HG03045 (cell line): ENCODE measurements around the gene ASB9.
"Not testable (repeated sequence)": the region's sequence is repeated elsewhere in the genome, so short reads cannot be mapped to it uniquely, and the experiment has no call there.

Experiments
- ATAC-seq: cut with Tn5 transposase; IDR thresholded peaks from one replicate; pipeline ENCODE4 v1.9.1; 2021; ENCODE audit warnings: mild to moderate bottlenecking, moderate library complexity; ENCODE audit not compliant: unreplicated experiment

Gene ASB9, protein sequence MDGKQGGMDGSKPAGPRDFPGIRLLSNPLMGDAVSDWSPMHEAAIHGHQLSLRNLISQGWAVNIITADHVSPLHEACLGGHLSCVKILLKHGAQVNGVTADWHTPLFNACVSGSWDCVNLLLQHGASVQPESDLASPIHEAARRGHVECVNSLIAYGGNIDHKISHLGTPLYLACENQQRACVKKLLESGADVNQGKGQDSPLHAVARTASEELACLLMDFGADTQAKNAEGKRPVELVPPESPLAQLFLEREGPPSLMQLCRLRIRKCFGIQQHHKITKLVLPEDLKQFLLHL

DNA sequence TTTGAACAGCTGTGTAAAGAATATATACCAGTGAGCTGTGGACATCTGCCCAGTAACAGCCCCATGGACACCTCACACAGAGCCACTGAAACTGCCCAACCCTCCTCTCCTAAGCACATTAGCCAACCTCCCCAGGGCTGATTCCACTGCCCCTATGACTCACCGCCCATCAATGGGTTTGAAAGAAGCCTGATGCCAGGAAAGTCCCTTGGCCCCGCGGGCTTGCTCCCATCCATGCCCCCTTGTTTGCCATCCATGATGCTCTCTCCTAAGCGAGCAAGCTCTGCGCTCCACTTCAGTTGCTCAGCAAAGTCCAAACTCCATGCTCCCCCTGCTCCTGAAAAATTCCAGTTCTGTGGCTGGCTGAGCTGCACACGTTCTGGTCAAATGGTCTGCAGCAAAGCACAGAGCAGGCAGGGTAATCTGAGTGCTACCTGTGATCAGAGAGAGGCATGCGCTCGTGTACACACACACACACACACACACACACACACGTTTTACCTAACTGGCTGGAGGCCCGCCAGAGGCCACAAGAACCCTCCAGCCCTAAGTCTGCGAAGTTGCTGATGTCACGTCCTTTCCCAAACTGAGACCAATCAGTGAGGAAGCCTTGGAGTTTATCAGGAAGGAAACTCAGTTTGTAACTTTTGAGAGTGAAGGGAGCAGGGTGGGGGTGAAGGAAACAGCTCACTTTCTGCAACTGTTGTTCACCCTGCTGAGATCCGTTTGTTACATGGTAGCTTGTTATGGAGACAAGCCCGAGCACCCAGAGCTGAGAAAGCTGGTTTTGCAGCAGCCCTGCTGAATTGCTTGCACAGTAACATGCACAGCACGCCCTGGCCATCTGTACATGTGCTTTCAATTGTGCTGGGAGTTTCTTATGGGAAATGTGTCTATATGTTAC is at the start of gene ASB9:
ASB9 (minus strand) TSS at position 466 of the 904 bp plus-strand sequence; CDS start at position 257, 209 bp downstream.
- no peak for ATAC-seq

DNA sequence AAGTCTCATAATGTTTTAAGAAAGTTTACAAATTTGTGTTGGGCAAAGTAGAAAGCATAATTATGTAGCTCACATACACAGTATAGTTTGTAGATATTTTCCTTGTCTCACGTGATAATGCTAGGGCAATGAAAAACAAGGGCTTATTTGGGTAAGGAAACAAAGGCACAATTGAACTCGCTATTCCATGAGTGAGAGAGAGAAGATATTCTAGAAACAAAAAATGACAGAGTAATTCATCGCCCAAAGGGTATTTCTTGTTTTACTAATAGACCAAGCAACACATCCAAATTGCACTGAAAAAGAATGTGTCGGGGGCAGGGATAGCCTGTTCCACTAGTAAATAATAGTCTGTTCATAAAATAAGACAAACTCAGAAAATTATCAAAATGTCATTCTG is 49.2 kb upstream of the ASB9 start:
- no peak for ATAC-seq

DNA sequence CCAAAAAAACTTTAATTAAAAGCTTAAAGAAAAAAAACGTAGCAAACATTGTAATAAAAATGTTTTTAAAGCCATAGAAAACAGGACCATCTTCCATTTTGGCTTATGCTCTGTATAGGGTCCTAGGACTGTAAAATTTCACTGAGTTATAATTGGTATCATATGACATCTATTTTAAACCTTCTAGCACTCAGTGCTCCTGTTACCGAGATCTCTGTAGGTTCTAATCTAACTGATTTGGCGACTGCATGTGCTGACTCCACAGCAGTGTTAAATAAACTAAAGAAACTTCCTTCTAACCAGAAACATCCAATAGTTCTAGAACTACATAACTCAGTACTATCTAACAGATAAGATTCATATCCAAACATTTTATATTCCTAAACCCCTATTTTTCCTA is 45.6 kb upstream of the ASB9 start, which contains the start of gene ASB11:
ASB11 (minus strand) TSS at position 132 of the 400 bp plus-strand sequence; CDS start at position 97, 35 bp downstream.
- no peak for ATAC-seq

DNA sequence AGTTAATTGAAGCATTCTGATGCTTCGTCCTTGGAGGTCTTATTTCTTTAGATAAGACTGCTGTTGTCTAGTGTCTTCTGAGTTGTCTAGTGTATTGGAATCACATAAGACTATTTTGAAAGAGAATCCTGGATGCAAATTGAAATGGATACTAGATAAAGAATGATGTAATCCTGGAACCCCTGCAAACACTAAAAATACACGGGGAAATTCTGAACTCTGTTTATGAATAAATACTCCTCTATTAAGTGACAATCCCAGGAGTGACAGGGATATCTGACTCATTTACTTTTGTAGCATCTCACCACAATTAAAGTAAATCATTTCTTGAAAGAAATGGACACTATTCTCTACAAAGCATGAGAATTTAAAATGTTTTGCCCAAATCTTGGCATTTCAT is 44.6 kb upstream of the ASB9 start:
- no peak for ATAC-seq

DNA sequence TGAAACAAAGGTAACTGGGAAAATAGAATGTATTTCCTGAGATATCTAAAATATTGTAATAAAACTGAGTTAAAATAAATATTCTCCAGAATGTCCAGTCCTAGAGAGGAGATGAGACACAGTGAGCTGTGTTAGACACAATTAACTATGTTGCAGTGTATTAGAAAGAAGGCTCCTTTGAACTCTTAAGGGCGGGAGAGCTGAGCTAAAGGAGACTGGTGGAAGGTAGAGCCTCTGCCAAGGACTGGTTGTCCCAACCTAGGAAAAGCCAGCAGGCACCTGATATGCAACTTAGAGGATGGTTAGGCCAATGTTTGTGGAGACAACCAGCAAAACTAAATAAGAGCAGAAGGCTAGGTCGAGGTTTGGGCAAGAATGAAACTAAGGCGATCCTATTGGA is 41.2 kb upstream of the ASB9 start:
- ATAC-seq: no peak

DNA sequence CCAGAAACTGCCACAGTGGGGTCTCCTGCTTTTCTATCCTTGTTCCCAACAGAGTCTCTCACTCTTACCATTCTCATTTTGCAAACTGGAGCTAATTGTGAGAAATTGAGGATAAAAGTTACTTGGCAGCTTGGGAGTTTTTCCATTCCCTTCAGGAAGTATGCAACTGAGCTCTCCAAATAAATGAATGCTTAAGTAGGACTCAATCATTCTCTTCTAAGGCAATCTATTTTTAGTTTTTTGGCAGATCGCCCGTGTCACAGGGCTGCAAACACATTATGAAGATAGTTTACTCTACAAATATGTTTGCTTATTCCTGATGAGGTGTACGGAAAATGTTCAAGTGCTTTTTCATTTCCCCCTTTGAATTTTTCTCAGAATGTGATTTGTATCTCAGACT is 40.2 kb upstream of the ASB9 start:
- no peak for ATAC-seq

DNA sequence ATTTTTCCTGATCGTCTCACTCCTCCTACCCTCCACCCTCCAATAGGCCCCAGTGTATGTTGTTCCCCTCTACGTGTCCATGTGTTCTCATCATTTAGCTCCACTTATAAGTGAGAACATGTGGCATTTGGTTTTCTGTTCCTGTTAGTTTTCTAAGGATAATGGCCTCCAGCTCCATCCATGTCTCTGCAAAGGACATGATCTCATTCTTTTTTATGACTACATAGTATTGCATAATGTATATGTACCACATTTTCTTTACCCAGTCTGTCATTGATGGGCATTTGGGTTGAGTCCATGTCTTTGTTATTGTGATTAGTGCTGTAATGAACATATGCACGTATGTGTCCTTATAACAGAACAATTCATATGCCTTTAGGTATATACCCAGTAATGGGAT is 36.0 kb upstream of the ASB9 start:
- not testable (repeated sequence) for ATAC-seq

DNA sequence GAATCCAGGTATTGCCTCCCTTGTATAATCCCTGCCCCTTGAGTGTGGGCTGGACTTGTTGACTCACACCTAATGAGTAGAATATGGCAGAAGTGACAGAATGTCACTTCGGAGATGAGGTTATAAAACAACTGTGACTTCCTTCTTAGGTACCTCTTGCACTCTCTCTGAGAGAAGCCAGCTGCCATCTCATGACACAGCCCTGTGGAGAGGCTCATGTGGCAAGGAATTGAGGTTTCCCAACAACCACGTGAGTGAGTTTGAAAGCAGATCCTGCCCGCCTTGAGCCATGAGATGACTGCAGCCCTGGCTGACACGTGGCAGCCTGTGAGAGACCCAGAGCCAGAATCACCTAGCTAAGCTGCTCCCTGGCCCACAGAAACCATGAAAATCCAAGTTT is 32.0 kb upstream of the ASB9 start:
- no peak for ATAC-seq

DNA sequence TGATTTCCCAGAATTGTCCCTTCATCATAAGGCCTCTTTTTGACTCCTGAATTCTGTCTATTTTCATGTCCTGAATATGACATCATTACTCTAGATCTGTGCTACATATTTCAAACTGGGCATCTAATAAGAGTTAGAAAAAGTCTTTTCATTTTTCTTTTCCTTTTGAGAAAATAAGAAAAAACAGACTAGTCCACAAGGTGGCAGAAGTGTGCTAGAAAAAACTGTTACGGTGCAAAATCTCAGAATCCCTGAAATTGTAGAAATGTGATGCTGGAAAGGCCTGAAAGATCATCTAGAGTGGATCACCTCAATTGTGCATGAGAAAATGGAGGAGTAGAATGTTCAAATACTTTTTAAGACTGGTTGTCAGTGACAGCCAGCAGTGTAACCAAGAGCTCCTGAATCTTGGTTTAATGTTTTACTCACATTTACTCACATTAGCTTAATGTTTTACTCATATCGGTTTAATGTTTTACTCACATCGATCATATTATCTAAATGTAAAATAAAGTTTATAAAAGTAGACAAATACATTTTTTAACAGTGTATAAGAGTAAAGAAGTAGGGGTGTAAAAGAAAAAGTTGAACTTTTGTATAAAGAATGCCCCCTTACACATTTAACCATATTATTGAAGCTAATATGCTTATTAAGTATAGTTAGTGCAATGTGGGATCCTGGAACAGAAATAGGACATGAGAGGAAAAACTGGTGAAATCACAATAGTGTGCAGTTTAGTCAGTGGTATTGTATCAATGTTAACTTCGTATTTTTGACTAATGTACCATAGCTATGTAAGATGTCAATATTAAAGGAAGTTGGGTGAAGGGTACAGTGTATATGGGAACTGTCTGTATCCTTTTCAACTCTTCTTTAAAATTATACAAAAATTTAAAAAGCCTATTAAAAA is 30.3 kb upstream of the ASB9 start:
- no peak for ATAC-seq

DNA sequence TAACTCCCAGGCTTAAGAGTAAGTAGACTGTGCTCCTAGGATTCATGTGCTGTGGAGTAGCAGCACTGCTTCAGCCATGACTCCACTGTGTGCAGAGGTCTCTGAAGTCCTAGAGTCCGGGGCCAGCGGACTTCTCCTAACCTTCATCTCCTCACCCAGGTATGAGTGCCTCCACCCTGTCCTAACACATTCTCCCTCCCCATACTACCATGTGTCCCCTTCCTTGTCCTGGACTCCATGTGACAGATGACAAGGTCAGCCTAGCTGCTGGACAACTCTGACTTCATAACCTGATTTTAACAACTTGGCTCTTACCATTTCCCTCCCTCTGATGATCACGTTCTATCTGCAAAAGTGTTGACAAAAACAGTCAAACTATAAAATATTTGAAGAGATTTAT is 28.9 kb upstream of the ASB9 start:
- ATAC-seq: no peak

DNA sequence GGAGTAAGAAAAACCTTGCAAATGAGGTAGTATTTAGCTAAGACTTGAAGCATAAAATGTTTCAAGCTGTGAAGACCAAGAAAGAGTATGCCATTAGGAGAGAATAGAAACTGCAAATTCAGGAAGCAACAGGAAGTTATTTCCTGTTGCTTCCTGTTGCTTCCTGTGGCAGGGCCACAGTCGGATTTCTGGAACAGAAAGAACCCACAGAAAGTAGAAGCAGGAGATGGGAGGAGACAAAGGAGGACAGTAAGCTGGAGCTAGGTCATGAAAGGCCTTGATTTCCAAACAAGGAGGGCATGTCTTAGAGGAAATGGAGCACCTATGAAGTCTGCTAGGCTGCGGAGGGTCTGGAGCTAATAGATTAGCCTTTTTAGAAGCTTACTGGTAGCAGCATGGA is 28.3 kb upstream of the ASB9 start:
- ATAC-seq: no peak

DNA sequence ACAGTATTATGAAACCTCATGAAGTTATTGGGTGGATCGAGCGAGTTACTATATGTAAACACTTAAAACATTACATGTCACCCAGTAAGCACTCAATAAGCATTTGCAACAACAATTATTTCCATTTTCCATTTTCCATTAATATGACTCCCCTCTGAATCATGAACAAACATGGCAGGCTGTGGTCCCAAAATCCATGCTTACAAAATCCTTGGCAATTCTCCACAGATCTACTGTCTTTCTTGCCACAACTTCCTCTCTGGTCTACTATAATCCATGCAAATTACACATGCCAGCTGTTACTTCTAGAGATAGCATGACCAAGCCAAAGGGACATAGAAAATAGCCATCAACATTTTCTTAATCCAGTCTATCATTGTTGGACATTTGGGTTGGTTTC is 23.6 kb upstream of the ASB9 start:
- no peak for ATAC-seq

DNA sequence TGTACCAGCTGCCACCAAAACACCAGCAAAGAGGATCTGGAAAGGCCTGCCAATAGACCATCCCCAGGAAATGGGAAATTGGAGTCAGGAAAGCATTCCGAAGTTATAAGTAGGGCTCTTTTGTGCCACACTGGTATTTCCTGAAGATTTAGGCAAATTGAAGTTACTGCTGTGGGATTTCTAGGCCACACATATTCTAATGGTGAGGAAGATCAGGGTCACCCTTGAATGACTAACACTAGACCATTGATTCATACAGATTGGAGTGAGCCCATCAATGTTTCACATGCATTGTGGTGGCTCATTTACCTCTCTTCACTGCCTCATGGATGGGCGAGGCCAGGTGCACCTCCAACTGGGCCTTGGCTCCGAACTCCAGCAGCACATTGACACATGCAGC is 23.0 kb upstream of the ASB9 start:
- ATAC-seq: no peak

DNA sequence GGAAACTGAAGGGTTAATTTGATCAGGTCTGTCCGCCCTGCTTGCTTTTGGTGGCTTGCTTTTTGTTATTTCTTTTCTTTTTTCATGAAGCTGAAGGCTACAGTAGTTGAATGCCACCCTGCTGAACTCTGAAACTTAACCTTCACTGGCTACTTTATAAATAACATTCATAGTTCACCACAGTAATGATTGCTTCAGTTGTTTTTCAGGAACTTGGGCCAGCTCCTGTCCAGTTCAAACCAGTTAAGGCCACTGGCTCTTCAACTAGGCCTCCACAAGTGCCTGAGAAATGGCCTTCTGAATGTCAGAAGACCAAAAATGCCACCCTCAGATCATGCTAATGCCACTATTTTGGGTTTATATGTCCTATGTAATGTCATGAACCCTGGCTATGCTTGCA is 7.7 kb upstream of the ASB9 start:
- ATAC-seq: no peak

DNA sequence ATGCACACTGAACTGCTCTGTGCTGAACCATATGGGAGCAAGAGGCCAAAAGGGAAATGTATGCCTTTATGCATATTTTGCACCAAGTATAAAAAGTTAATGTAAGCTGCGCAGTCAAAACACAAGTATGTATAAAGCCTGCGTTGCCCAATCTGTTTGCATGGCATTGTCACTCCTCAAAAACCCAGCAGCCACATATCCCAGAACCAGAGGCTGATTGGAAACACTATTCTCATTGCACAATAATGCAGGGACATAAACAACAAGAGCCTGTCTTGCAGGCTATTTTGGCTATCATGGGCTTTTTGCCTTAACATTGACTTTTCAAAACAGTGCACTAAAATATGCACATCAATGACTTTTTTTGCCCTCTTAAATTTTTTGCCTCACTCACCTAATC is 5.1 kb upstream of the ASB9 start:
- no peak for ATAC-seq

DNA sequence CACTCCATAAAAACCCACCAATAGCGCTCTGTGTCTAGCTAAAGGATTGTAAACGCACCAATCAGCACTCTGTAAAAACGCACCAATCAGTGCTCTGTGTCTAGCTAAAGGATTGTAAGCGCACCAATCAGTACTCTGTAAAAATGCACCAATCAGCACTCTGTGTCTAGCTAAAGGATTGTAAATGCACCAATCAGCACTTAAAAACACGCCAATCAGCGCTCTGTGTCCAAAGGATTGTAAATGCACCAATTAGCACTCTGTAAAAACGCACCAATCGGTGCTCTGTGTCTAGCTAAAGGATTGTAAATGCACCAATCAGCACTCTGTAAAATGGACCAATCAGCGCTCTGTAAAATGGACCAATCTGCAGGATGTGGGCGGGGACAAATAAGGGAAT is 3.4 kb upstream of the ASB9 start:
- ATAC-seq: not testable (repeated sequence)

DNA sequence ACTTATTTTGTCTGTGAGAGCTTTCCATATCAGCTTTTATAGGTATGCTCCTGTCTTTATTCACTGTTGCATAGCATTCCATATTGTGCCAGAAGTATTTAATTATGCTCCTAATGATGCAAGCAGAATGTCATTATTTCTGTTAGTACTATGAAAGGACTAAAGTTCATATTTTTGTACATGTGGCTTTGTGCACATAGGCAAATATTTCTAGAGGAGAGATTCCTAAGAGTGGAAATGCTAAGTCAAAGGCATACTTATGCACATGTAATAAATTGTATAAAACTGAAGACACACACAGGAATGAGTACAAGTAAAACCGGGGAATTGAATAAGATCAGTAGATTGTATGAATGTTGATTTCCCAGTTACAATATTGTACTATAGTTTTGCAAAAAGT is 1.9 kb upstream of the ASB9 start:
- no peak for ATAC-seq

DNA sequence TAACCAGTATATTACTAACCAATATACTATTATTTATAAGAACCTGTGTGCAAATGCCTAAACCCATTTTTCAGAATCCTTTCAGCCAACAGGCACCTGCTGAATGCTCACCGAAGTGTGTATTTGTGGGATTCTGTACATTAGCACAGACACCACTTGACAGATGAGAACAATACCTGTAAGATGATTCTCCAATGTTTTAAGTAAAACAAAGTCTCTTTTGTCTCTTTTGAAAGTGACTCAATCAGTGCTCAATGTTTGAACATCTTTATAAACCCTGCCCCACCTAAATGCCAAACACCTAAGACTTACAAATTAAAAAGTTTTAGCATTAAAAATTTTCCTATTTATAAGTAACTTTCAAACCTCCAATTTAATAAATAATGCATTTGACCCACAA is 763 bp downstream of the ASB9 start:
- no peak for ATAC-seq

DNA sequence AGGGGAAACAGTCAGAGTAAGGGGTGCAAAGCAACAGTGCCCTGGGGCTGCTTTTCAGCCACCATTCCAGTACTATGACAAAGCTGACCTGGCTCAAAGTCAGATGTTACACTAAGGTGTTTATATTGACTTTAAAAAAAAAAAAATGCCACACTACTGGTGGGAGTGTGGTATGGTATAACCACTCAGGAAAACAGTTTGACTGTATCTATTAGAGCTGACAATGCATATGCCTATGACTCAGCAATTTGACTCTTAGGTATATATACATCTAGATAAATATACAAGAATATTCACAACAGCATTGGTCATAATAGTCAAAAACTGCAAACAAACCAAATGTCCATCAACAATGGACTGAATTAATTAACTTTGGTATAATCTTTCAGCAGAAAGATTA is 15.0 kb downstream of the ASB9 start:
- no peak for ATAC-seq

DNA sequence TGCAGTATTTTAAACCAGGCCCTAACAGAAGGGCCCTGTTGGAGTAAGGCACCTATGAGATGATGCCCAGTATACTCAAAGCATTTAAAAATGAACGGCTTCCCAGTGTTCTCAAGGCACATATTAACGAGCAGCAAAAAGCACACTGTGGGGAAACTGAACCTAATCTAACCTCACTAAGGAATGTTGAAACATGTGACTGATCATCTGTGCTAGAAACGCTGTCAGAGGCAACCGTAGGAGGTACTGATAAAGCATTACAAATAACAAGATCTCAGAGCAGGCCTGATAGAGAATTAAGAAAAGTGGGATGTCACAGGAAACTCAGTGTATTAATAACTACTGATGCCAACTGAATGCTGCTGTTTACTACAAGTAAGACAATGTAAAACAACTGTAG is 24.0 kb downstream of the ASB9 start:
- no peak for ATAC-seq

DNA sequence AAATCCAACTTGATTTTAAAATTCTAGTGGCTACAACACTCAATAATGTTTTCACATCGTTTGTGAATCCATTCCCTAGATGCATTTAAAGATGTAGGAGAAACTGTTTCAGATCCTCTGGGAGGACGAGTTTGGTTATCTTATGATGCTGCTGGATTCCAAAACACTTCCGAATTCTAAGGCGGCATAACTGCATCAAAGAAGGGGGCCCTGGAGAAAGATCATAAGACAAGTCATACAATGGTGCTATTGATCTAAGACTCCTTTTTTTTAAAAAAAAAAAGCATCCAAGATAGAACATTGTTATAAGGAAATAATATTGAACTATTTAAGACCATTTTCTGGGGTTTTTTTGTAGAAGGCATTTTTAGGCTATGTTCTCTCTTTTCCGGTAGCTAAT is 25.5 kb downstream of the ASB9 start:
- no peak for ATAC-seq
